Ascending aorta (tissue), 2 donors: ENCODE results near the gene ZBED1. TPM values are rescaled to one million over a fixed set of nuclear protein-coding genes. Genes with fewer than 3 reads are reported as not detected.

Source experiments
- DNase-seq, 2 donors: peaks; one replicate each; pipeline ENCODE4 v3.0.0-alpha.2; 2019; ENCODE audit warnings: low spot score in 2 of 2
- H3K27ac ChIP-seq, 2 donors: fragments of 200-600 bp; sonication (generic); one replicate each; pipeline ENCODE4 v1.5.1; 2016 to 2017; ENCODE audit warnings: mild to moderate bottlenecking in 1 of 2
- H3K27me3 ChIP-seq: fragments of 200-600 bp; sonication (generic); one replicate; pipeline ENCODE4 v1.5.1; 2017
- H3K36me3 ChIP-seq, 2 donors: fragments of 200-600 bp; sonication (generic); one replicate each; pipeline ENCODE4 v1.5.1; 2016
- H3K4me1 ChIP-seq, 2 donors: fragments of 200-600 bp; sonication (generic); one replicate each; pipeline ENCODE4 v1.5.1; 2016 to 2017; ENCODE audit warnings: mild to moderate bottlenecking in 1 of 2
- H3K4me3 ChIP-seq, 2 donors: fragments of 200-600 bp; sonication (generic); one replicate each; pipeline ENCODE4 v1.5.1; 2016 to 2017; ENCODE audit warnings: mild to moderate bottlenecking in 1 of 2
- H3K9me3 ChIP-seq, 2 donors: fragments of 200-600 bp; sonication (generic); one replicate each; pipeline ENCODE4 v1.5.1; 2016
- intact Hi-C: fragments of 100-400 bp; cut with DNase I; formaldehyde crosslinking; loops from one replicate; pipeline ENCODE4 v1.15.1; 2023
- total RNA-seq: library from RNA; depleted of rRNA; stranded (reverse); fragments of >200 nt; gene quantifications from one replicate; pipeline ENCODE4 v1.1.0, GENCODE V29; 2016
- TF ChIP-seq, protein P1 (sequence below), 3 experiments: fragments of 200-600 bp in 2 of 3; fragments of 450-650 bp in 1 of 3; sonication (generic) in 2 of 3; IDR thresholded peaks; one replicate each; pipeline ENCODE4 v1.5.1; 2016 to 2019; ENCODE audit warnings: antibody characterized with exemption in 3 of 3, mild to moderate bottlenecking in 1 of 3, moderate library complexity in 1 of 3

The ZBED1 gene
- total RNA-seq, 1 donor from 2014 or later = 34.6 TPM

DNA sequence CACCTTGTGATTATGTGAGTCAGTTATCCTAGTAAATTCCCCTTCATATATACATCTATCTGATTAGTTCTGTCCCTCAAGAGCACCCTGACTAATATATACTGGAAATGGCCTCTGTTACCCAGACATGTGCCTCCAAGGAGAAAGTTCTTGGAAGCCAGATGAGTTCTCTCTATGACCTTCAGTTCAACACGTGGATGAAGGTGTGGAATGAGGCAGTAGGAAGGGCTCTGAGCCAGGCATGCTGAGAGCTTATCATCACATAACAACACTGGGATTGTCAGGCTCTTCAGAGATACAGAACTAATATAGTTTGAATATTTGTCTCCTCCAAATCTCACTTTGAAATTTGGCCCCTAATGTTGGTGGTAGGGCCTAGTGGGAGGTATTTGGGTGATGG lies 44.4 kb upstream of the ZBED1 start:
- no peaks in the 10 kb centered on the region for H3K36me3 ChIP-seq
- TF ChIP-seq, protein P1, sequence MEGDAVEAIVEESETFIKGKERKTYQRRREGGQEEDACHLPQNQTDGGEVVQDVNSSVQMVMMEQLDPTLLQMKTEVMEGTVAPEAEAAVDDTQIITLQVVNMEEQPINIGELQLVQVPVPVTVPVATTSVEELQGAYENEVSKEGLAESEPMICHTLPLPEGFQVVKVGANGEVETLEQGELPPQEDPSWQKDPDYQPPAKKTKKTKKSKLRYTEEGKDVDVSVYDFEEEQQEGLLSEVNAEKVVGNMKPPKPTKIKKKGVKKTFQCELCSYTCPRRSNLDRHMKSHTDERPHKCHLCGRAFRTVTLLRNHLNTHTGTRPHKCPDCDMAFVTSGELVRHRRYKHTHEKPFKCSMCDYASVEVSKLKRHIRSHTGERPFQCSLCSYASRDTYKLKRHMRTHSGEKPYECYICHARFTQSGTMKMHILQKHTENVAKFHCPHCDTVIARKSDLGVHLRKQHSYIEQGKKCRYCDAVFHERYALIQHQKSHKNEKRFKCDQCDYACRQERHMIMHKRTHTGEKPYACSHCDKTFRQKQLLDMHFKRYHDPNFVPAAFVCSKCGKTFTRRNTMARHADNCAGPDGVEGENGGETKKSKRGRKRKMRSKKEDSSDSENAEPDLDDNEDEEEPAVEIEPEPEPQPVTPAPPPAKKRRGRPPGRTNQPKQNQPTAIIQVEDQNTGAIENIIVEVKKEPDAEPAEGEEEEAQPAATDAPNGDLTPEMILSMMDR (IDR thresholded peaks at IDR 0.05) = no peak
- H3K27ac ChIP-seq = no peak overlapping the region
- H3K9me3 ChIP-seq = no peaks in the 10 kb centered on the region
- no peak overlapping the region for H3K4me3 ChIP-seq
- intact Hi-C loops = no loop called here
- no peak for DNase-seq
- H3K4me1 ChIP-seq = no peaks in the 10 kb centered on the region
- H3K27me3 ChIP-seq = no peaks in the 10 kb centered on the region

DNA sequence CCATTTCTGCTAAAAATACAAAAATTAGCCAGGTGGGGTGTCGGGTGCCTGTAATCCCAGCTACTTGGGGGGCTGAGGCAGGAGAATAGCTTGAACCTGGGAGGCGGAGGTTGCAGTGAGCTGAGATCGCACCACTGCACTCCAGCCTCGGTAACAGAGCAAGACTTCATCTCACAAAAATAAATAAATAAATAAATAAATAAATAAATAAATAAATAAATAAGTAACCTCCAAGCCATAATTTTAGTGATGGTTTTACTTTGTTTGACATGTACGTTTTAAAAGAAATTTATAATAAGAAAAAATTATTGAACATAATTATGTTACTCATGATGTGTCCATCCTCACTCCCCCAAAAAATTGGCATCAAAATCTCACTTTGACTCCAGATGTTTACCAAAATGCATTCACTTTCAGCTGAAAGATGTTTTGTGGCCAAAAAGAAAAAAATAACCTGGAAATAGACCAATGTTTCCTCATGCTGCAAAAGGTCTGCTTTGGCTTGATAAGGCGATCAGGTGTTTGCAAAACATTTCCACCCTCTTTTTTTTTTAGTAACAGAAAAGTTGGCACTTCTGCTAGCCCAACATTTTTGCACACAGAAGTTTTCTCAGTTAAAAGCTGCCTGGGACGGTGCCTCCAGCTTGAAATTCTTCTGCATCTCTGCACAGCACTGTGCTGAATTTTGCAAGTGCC lies 42.2 kb upstream of the ZBED1 start:
- no peaks in the 10 kb centered on the region for H3K9me3 ChIP-seq
- H3K36me3 ChIP-seq = no peaks in the 10 kb centered on the region
- no peak overlapping the region for H3K4me3 ChIP-seq
- no peaks in the 10 kb centered on the region for H3K4me1 ChIP-seq
- no peak overlapping the region for H3K27ac ChIP-seq
- no peaks in the 10 kb centered on the region for H3K27me3 ChIP-seq
- DNase-seq = no peak
- TF ChIP-seq, protein P1 (IDR thresholded peaks at IDR 0.05) = no peak
- intact Hi-C loops = no loop called here

DNA sequence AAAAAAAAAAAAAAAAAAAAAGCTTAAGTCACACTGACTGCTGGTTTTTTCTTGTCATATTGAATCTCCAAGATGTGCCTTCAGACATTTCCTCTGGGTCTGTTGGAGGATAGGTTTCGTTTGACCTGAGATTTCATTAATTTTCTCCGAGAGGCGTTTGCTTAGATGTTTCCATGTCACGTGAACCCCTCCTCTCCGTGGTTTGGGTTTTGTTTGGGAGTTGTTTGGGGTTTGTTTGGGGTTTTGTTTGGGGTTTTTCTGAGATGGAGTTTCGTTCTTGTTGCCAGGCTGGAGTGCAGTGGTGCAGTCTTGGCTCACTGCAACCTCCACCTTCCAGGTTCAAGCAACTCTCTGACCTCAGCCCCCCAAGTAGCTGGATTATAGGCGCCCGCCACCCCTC lies 40.8 kb upstream of the ZBED1 start:
- TF ChIP-seq, protein P1 (IDR thresholded peaks at IDR 0.05) = no peak
- intact Hi-C loops = no loop called here
- Histone ChIP-seq H3K27me3 (no peaks in the 10 kb centered on the region), H3K27ac (no peak overlapping the region), H3K4me3 (no peak overlapping the region), H3K36me3 (no peaks in the 10 kb centered on the region), H3K4me1 (no peaks in the 10 kb centered on the region), H3K9me3 (no peaks in the 10 kb centered on the region)
- DNase-seq = no peak

DNA sequence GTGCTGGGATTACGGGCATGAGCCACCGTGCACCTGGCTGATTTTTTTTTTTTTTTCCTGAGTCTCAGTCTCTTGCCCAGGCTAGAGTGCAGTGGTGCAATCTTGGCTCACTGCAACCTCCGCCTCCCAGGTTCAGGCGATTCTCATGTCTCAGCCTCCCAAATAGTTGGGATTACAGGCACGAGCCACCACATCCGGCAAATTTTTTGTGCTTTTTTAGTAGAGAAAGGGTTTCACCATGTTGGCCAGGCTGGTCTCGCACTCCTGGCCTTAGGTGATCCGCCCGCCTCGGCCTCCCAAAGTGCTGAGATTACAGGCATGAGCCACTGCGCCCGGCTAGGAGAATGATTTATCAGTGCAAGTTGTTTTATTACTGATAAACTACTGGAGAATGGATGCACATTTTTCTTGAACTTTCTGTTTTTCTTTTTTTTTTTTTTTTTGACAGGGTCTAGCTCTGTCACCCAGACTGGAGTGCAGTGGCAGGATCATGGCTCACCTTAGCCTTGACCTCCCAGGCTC lies 39.7 kb upstream of the ZBED1 start:
- H3K27me3 ChIP-seq = no peaks in the 10 kb centered on the region
- intact Hi-C loops = no loop called here
- H3K4me1 ChIP-seq = no peaks in the 10 kb centered on the region
- no peak overlapping the region for H3K4me3 ChIP-seq
- H3K9me3 ChIP-seq = no peaks in the 10 kb centered on the region
- H3K27ac ChIP-seq = no peak overlapping the region
- TF ChIP-seq, protein P1 (IDR thresholded peaks at IDR 0.05) = no peak
- no peak for DNase-seq
- no peaks in the 10 kb centered on the region for H3K36me3 ChIP-seq

DNA sequence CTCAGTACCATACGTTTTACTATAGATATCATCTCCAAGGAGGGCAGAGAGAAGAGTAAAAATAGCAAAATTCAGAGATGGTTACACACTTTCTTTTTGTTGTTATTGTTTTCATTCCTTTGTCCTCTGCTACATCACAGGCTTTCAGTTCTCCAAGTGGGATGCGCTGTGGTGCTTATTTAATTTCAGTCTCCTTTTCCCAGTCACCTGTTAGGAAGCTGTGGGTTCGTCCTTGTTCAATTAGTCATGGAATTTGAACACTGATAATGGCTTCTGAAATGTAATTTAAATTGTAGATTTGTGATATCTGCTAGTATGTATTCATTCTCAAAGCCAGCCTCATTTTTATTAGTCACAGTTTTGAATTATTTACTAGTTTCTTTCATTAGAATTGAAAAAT lies 38.8 kb upstream of the ZBED1 start:
- Histone ChIP-seq H3K9me3 (no peaks in the 10 kb centered on the region), H3K27me3 (no peaks in the 10 kb centered on the region), H3K4me3 (no peak overlapping the region), H3K27ac (no peak overlapping the region), H3K4me1 (no peaks in the 10 kb centered on the region), H3K36me3 (no peaks in the 10 kb centered on the region)
- intact Hi-C loops = no loop called here
- TF ChIP-seq, protein P1 (IDR thresholded peaks at IDR 0.05) = no peak
- no peak for DNase-seq
